PFSK-1 (cell line): ENCODE results near the gene MRPL51.

ENCODE experiments used
- FOXP2 ChIP-seq: optimal IDR thresholded peaks from 2 replicates; pipeline ENCODE3; 2011; ENCODE audit warnings: borderline replicate concordance, control low read depth, inconsistent platforms; ENCODE audit not compliant: insufficient read depth; ENCODE audit errors: extremely low read length, extremely low read depth
- POLR2AphosphoS5 ChIP-seq: IDR thresholded peaks from 2 replicates; pipeline ENCODE4 v1.6.1; 2012; ENCODE audit warnings: low read depth, mild to moderate bottlenecking, control low read depth, low read length, moderate library complexity
- REST ChIP-seq, 2 experiments: IDR thresholded peaks; 2 replicates each; pipeline versions ENCODE4 v1.6.1 to v1.8.0; 2011 to 2012; ENCODE audit warnings: low read depth in 2 of 2, low read length in 2 of 2, control low read depth in 1 of 2, inconsistent platforms in 1 of 2, mild to moderate bottlenecking in 1 of 2, moderate library complexity in 1 of 2; ENCODE audit not compliant: insufficient read depth in 1 of 2
- SIN3A ChIP-seq: IDR thresholded peaks from 2 replicates; pipeline ENCODE4 v1.6.1; 2012; ENCODE audit warnings: mild to moderate bottlenecking, low read length, moderate library complexity, borderline replicate concordance; ENCODE audit not compliant: insufficient read depth
- TAF1 ChIP-seq: IDR thresholded peaks from 2 replicates; pipeline ENCODE4 v1.6.1; 2012; ENCODE audit warnings: low read length, control low read depth, borderline replicate concordance; ENCODE audit not compliant: insufficient read depth

GRCh38 chr12:6476489-6476888, 16.6 kb downstream of the MRPL51 start:
- no peak for TF ChIP-seq FOXP2
- TF ChIP-seq TAF1: no peak
- no peak for TF ChIP-seq POLR2AphosphoS5
- TF ChIP-seq SIN3A: no peak
- no peak for TF ChIP-seq REST (IDR thresholded peaks at IDR 0.05; ENCODE audit: insufficient read depth in 1 of 2, low read depth in 2 of 2, low read length in 2 of 2)
